Uterus (tissue), 2 donors: ENCODE measurements around the gene ZHX3.

ENCODE experiments used
- CTCF ChIP-seq, 4 experiments: fragments of 200-600 bp in 2 of 4; fragments of 450-650 bp in 2 of 4; sonication (generic) in 2 of 4; IDR thresholded peaks; one replicate each; pipeline ENCODE4 v1.5.1; 2016 to 2019; ENCODE audit warnings: antibody characterized with exemption in 4 of 4, mild to moderate bottlenecking in 2 of 4, moderate library complexity in 1 of 4
- POLR2A ChIP-seq, 2 donors: fragments of 450-650 bp; IDR thresholded peaks; one replicate each; pipeline ENCODE4 v1.6.1; 2016; ENCODE audit warnings: antibody characterized with exemption in 2 of 2, mild to moderate bottlenecking in 1 of 2, moderate library complexity in 1 of 2

GRCh38 chr20:41221614-41222218 is 95.8 kb downstream of the ZHX3 start:
- TF ChIP-seq CTCF (IDR thresholded peaks at IDR 0.05) (no peak), POLR2A (IDR thresholded peaks at IDR 0.05) (no peak)
